Trophoblast cell (in vitro differentiated cells and primary cell): ENCODE data around the gene MGAM2.

Source experiments
- DNase-seq, 2 donors: peaks; one replicate each; pipeline ENCODE4 v3.0.0-alpha.2; 2016
- H2AFZ ChIP-seq: 2 replicates; pipeline ENCODE4 v1.6.1; 2013; ENCODE audit warnings: low read length, moderate library complexity, mild to moderate bottlenecking; ENCODE audit not compliant: insufficient read depth, poor library complexity
- H2AK5ac ChIP-seq: 2 replicates; pipeline ENCODE4 v1.6.1; 2013; ENCODE audit warnings: mild to moderate bottlenecking, low read length
- H2BK120ac ChIP-seq: 2 replicates; pipeline ENCODE4 v1.6.1; 2013; ENCODE audit warnings: low read length, mild to moderate bottlenecking, moderate library complexity; ENCODE audit not compliant: insufficient read depth, poor library complexity
- H2BK12ac ChIP-seq: 2 replicates; pipeline ENCODE4 v1.6.1; 2013; ENCODE audit warnings: mild to moderate bottlenecking, low read length, moderate library complexity
- H2BK5ac ChIP-seq: 2 replicates; pipeline ENCODE4 v1.6.1; 2013; ENCODE audit warnings: low read length, low read depth, moderate library complexity, mild to moderate bottlenecking; ENCODE audit not compliant: poor library complexity
- H3K14ac ChIP-seq: 2 replicates; pipeline ENCODE4 v1.6.1; 2013; ENCODE audit warnings: mild to moderate bottlenecking, low read length
- H3K18ac ChIP-seq: 2 replicates; pipeline ENCODE4 v1.6.1; 2013; ENCODE audit warnings: mild to moderate bottlenecking, low read length
- H3K23ac ChIP-seq: 2 replicates; pipeline ENCODE4 v1.6.1; 2013; ENCODE audit warnings: low read length
- H3K27ac ChIP-seq: 2 replicates; pipeline ENCODE4 v1.5.1; 2013; ENCODE audit warnings: low read depth, mild to moderate bottlenecking, inconsistent platforms, low read length, moderate library complexity
- H3K27me3 ChIP-seq: 2 replicates; pipeline ENCODE4 v1.6.1; 2013; ENCODE audit warnings: inconsistent platforms, mild to moderate bottlenecking, low read length, moderate library complexity; ENCODE audit not compliant: insufficient read depth
- H3K36me3 ChIP-seq, 2 experiments: 1 replicate in 1 of 2; 2 replicates in 1 of 2; pipeline ENCODE4 v1.6.1; 2013; ENCODE audit warnings: low read length in 2 of 2, mild to moderate bottlenecking in 2 of 2, moderate library complexity in 1 of 2; ENCODE audit not compliant: insufficient read depth in 2 of 2, control insufficient read depth in 1 of 2
- H3K4ac ChIP-seq: 2 replicates; pipeline ENCODE4 v1.6.1; 2013; ENCODE audit warnings: low read depth, mild to moderate bottlenecking, low read length, moderate library complexity
- H3K4me1 ChIP-seq, 2 experiments: 1 replicate in 1 of 2; 2 replicates in 1 of 2; pipeline ENCODE4 v1.6.1; 2013; ENCODE audit warnings: low read length in 2 of 2, mild to moderate bottlenecking in 2 of 2, moderate library complexity in 1 of 2; ENCODE audit not compliant: insufficient read depth in 2 of 2, control insufficient read depth in 1 of 2
- H3K4me2 ChIP-seq: 2 replicates; pipeline ENCODE4 v1.6.1; 2013; ENCODE audit warnings: inconsistent platforms, mild to moderate bottlenecking, low read length, moderate library complexity
- H3K4me3 ChIP-seq: 2 replicates; pipeline ENCODE4 v1.5.1; 2013; ENCODE audit warnings: mild to moderate bottlenecking, low read depth, low read length, inconsistent platforms
- H3K79me1 ChIP-seq: one replicate; pipeline ENCODE4 v1.6.1; 2013; ENCODE audit warnings: low read length
- H3K79me2 ChIP-seq: 2 replicates; pipeline ENCODE4 v1.6.1; 2013; ENCODE audit warnings: low read length, mild to moderate bottlenecking; ENCODE audit not compliant: control insufficient read depth, insufficient read depth, poor library complexity
- H3K9ac ChIP-seq: 2 replicates; pipeline ENCODE4 v1.6.1; 2013; ENCODE audit warnings: mild to moderate bottlenecking, low read length
- H3K9me3 ChIP-seq: 2 replicates; pipeline ENCODE4 v1.6.1; 2013; ENCODE audit warnings: low read depth, mild to moderate bottlenecking, control low read depth, inconsistent platforms, low read length; ENCODE audit not compliant: insufficient read depth
- H4K12ac ChIP-seq: 2 replicates; pipeline ENCODE4 v1.6.1; 2013; ENCODE audit warnings: low read depth, mild to moderate bottlenecking, low read length, moderate library complexity
- H4K8ac ChIP-seq: 2 replicates; pipeline ENCODE4 v1.6.1; 2013; ENCODE audit warnings: low read depth, mild to moderate bottlenecking, low read length, moderate library complexity
- H4K91ac ChIP-seq: one replicate; pipeline ENCODE4 v1.6.1; 2013; ENCODE audit warnings: low read depth, mild to moderate bottlenecking, low read length, moderate library complexity
- whole genome bisulfite sequencing: extraction: QIAGEN DNeasy Blood & Tissue Kit; methylation state at CpG from one replicate; pipeline ENCODE4 v1.1.7; 2013; ENCODE audit warnings: missing lambda C conversion rate; ENCODE audit not compliant: insufficient read length, insufficient coverage; ENCODE audit errors: extremely low coverage; 5-methylcytosine and 5-hydroxymethylcytosine counted together

MGAM2 gene

GRCh38 chr7:142172932-142173331 lies 61.4 kb downstream of the MGAM2 start:
- no peaks in the 10 kb centered on the region for H3K27me3 ChIP-seq
- H3K23ac ChIP-seq = no peak overlapping the region
- no peak overlapping the region for H2AFZ ChIP-seq
- no peaks in the 10 kb centered on the region for H3K79me2 ChIP-seq
- H4K12ac ChIP-seq = no peak overlapping the region
- H3K9ac ChIP-seq = no peak overlapping the region
- WGBS = no CpG with 5 or more reads among the region's 4 CpGs
- no peaks in the 10 kb centered on the region for H3K79me1 ChIP-seq
- H2AK5ac ChIP-seq = no peak overlapping the region
- H2BK120ac ChIP-seq = no peak overlapping the region
- no peak overlapping the region for H3K18ac ChIP-seq
- H3K27ac ChIP-seq = no peak overlapping the region
- no peak overlapping the region for H4K8ac ChIP-seq
- no peak overlapping the region for H3K14ac ChIP-seq
- H3K4me1 ChIP-seq = no peaks in the 10 kb centered on the region
- H3K4me2 ChIP-seq = no peak overlapping the region
- no peak overlapping the region for H3K4me3 ChIP-seq
- H2BK5ac ChIP-seq = no peak overlapping the region
- H2BK12ac ChIP-seq = no peak overlapping the region
- DNase-seq = peak in 1 of 2 donors; percentile 16
- no peak overlapping the region for H3K4ac ChIP-seq
- no peak overlapping the region for H4K91ac ChIP-seq
- no peaks in the 10 kb centered on the region for H3K9me3 ChIP-seq
- no peaks in the 10 kb centered on the region for H3K36me3 ChIP-seq

DNA sequence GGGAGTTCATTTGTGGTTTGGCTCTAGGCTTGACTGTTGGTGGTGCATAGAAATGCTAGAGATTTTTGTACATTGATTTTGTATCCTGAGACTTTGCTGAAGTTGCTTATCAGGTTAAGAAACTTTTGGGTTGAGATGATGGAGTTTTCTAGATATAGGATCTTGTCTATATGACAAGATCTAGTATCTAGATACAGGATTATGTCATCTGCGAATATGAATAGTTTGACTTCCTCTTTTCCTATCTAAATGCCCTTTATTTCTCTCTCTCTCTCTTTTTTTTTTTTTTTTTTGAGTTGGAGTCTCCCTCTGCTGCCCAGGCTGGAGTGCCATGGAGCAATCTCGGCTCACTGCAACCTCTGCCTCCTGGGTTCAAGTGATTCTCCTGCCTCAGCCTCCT lies 62.9 kb downstream of the MGAM2 start:
- Histone ChIP-seq H3K79me2 (no peaks in the 10 kb centered on the region), H4K8ac (no peak overlapping the region), H3K4me1 (no peaks in the 10 kb centered on the region), H3K27ac (no peak overlapping the region), H3K4me2 (no peak overlapping the region), H3K23ac (no peak overlapping the region), H2AK5ac (no peak overlapping the region), H2BK5ac (no peak overlapping the region), H3K4ac (no peak overlapping the region), H2BK12ac (no peak overlapping the region), H3K14ac (no peak overlapping the region), H3K9ac (no peak overlapping the region), H4K12ac (no peak overlapping the region), H3K36me3 (no peaks in the 10 kb centered on the region), H3K79me1 (no peaks in the 10 kb centered on the region), H3K4me3 (no peak overlapping the region), H2AFZ (no peak overlapping the region), H2BK120ac (no peak overlapping the region), H3K9me3 (no peaks in the 10 kb centered on the region), H3K18ac (no peak overlapping the region), H3K27me3 (no peaks in the 10 kb centered on the region), H4K91ac (no peak overlapping the region)
- no peak for DNase-seq
- no CpG with 5 or more reads among the region's 2 CpGs for WGBS

DNA sequence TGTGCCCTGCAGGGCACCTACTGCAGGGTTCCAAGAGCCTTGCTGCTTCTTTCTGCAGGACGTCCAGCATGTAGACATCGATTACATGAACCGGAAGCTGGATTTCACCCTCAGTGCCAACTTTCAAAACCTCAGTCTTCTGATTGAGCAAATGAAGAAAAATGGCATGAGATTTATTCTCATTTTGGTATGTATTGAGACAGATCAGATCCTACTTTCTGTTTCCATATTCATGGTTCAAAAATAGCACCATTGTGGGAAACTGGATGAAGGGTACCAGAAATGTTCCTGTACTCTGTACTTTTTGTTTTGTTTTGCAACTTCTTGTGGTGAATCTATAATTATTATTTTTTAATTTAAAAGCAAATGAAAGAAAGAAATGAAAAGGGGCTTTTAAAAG lies 64.1 kb downstream of the MGAM2 start:
- Histone ChIP-seq H3K23ac (no peak overlapping the region), H3K14ac (no peak overlapping the region), H3K4me2 (no peak overlapping the region), H3K27me3 (no peaks in the 10 kb centered on the region), H2BK120ac (no peak overlapping the region), H2BK5ac (no peak overlapping the region), H3K9ac (no peak overlapping the region), H3K18ac (no peak overlapping the region), H3K27ac (no peak overlapping the region), H3K36me3 (no peaks in the 10 kb centered on the region), H3K4ac (no peak overlapping the region), H3K79me1 (no peaks in the 10 kb centered on the region), H2BK12ac (no peak overlapping the region), H2AFZ (no peak overlapping the region), H4K8ac (no peak overlapping the region), H3K9me3 (no peaks in the 10 kb centered on the region), H3K4me1 (no peaks in the 10 kb centered on the region), H4K12ac (no peak overlapping the region), H3K79me2 (no peaks in the 10 kb centered on the region), H3K4me3 (no peak overlapping the region), H4K91ac (no peak overlapping the region), H2AK5ac (no peak overlapping the region)
- DNase-seq = no peak
- no CpG with 5 or more reads among the region's 3 CpGs for WGBS

- Histone ChIP-seq H4K8ac (no peak overlapping the region), H4K91ac (no peak overlapping the region), H3K9me3 (no peaks in the 10 kb centered on the region), H3K4me1 (peaks cover 3 to 5% of the 10 kb centered on the region in 2 experiments), H2AFZ (no peak overlapping the region), H3K27ac (no peak overlapping the region), H3K79me1 (no peaks in the 10 kb centered on the region), H3K18ac (no peak overlapping the region), H3K23ac (no peak overlapping the region), H3K4me2 (no peak overlapping the region), H2BK5ac (no peak overlapping the region), H2BK12ac (no peak overlapping the region), H3K9ac (no peak overlapping the region), H3K27me3 (no peaks in the 10 kb centered on the region), H3K14ac (no peak overlapping the region), H2BK120ac (no peak overlapping the region), H3K4ac (no peak overlapping the region), H3K79me2 (no peaks in the 10 kb centered on the region), H4K12ac (no peak overlapping the region), H2AK5ac (no peak overlapping the region), H3K4me3 (no peak overlapping the region), H3K36me3 (no peaks in the 10 kb centered on the region)
- no peak for DNase-seq
- no CpG with 5 or more reads among the region's 1 CpG for WGBS
Measured at GRCh38 chr7:142176901-142177300, 65.4 kb downstream of the MGAM2 start.
